Prostate gland (tissue), 2 donors: Measurements from ENCODE around the gene WDR93. TPM values are rescaled to one million over a fixed set of nuclear protein-coding genes. Genes with fewer than 3 reads are reported as not detected.
"Not testable (repeated sequence)": the region's sequence is repeated elsewhere in the genome, so short reads cannot be mapped to it uniquely, and the experiment has no call there.

ENCODE experiments used
- DNase-seq: peaks from one replicate; pipeline ENCODE4 v3.0.0-alpha.2; 2019; ENCODE audit warnings: low spot score
- H3K27ac ChIP-seq, 2 donors: fragments of 200-600 bp; sonication (generic); 2 replicates each; pipeline ENCODE4 v1.5.1; 2017 to 2019
- H3K27me3 ChIP-seq: fragments of 200-600 bp; sonication (generic); replicated peaks from 2 replicates; pipeline ENCODE4 v1.5.1; 2019; ENCODE audit not compliant: insufficient read depth
- H3K36me3 ChIP-seq, 2 donors: fragments of 200-600 bp; sonication (generic); 1 replicate in 1 of 2; 2 replicates in 1 of 2; pipeline versions ENCODE4 v1.5.1 to v1.8.1; 2017 to 2019
- H3K4me1 ChIP-seq: fragments of 200-600 bp; sonication (generic); replicated peaks from 2 replicates; pipeline ENCODE4 v1.5.1; 2019
- H3K4me3 ChIP-seq, 2 donors: fragments of 200-600 bp; sonication (generic); 2 replicates each; pipeline ENCODE4 v1.5.1; 2017 to 2019
- H3K9me3 ChIP-seq: fragments of 200-600 bp; sonication (generic); 2 replicates; pipeline ENCODE4 v1.5.1; 2017
- POLR2A ChIP-seq: fragments of 450-650 bp; IDR thresholded peaks from one replicate; pipeline ENCODE4 v1.6.1; 2016; ENCODE audit warnings: antibody characterized with exemption, mild to moderate bottlenecking
- POLR2AphosphoS5 ChIP-seq: sonication (generic); formaldehyde crosslinking; IDR thresholded peaks from one replicate; pipeline ENCODE4 v1.6.1; 2017; ENCODE audit warnings: antibody characterized with exemption
- WGBS: methylation state at CpG from one replicate; pipeline ENCODE4 v1.1.5; 2018; 5-methylcytosine and 5-hydroxymethylcytosine counted together
- intact Hi-C: fragments of 100-400 bp; cut with DNase I; formaldehyde crosslinking; loops from one replicate; pipeline ENCODE4 v1.14.2; 2022
- total RNA-seq, 2 donors: library from RNA; depleted of rRNA; stranded (reverse); fragments of >200 nt; gene quantifications; one replicate each; pipeline ENCODE4 v1.1.0, GENCODE V29; 2016
- TF ChIP-seq, protein P1 (sequence below), 4 experiments: fragments of 200-600 bp in 2 of 4; fragments of 450-650 bp in 2 of 4; sonication (generic) in 2 of 4; IDR thresholded peaks; 1 replicate in 3 of 4; 2 replicates in 1 of 4; pipeline ENCODE4 v1.5.1; 2016 to 2019; ENCODE audit warnings: antibody characterized with exemption in 4 of 4, mild to moderate bottlenecking in 2 of 4, moderate library complexity in 2 of 4

Gene WDR93
- total RNA-seq, 2 donors from 2014 or later = 0.18 to 3.0 TPM

DNA sequence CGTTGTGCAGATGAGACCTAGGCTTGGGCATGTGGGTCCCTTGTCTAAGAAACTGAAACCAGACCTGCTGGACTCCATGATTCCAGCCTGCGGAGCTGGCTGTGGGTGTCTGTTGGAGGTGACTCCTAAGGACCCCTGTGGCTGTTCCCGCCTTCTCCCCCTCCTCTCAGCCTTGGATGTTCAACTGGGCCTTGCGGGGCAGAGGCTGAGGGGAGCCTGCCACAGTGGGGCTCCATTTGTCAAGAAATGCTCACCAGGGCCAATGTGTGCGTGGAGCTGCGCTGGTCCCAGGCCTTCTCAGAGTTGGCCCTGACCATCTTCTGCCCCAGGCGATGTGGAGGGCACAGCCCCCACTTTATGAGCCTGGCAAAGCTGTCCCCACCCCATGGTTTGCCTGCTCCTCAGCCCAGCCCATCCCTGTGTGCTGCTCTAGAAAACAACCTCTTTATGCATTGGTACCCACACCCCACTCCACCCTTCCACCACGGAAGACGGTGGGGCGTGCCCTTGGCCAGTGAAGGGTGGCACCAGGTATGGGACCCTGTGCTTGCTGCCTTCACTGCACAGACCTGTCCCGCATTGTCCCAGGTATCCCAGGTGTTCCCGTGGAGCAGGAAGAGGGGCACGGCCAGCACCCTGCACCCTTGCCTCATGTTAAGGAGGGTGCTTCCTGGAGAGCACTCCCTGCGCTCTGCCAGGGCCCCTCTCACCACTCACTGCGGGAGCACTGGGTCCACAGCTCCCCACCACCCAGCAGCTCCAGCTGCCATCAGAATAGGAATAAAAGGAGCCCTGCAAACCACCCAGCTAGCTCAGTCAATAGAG is 93.5 kb downstream of the WDR93 start:
- no peaks in the 10 kb centered on the region for H3K9me3 ChIP-seq
- no peaks in the 10 kb centered on the region for H3K27me3 ChIP-seq
- no peak for DNase-seq
- 88% methylated on average over 14 of the region's 15 CpGs for WGBS
- intact Hi-C loops = no loop called here
- H3K36me3 ChIP-seq = no peaks in the 10 kb centered on the region
- peaks cover 3% of the 10 kb centered on the region for H3K4me1 ChIP-seq
- peak overlapping the region in 1 of 2 donors; percentile 16 for H3K27ac ChIP-seq
- H3K4me3 ChIP-seq = no peak overlapping the region
- no peak for TF ChIP-seq POLR2AphosphoS5
- no peak for TF ChIP-seq POLR2A
- TF ChIP-seq, protein P1, sequence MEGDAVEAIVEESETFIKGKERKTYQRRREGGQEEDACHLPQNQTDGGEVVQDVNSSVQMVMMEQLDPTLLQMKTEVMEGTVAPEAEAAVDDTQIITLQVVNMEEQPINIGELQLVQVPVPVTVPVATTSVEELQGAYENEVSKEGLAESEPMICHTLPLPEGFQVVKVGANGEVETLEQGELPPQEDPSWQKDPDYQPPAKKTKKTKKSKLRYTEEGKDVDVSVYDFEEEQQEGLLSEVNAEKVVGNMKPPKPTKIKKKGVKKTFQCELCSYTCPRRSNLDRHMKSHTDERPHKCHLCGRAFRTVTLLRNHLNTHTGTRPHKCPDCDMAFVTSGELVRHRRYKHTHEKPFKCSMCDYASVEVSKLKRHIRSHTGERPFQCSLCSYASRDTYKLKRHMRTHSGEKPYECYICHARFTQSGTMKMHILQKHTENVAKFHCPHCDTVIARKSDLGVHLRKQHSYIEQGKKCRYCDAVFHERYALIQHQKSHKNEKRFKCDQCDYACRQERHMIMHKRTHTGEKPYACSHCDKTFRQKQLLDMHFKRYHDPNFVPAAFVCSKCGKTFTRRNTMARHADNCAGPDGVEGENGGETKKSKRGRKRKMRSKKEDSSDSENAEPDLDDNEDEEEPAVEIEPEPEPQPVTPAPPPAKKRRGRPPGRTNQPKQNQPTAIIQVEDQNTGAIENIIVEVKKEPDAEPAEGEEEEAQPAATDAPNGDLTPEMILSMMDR (IDR thresholded peaks at IDR 0.05) = no peak

DNA sequence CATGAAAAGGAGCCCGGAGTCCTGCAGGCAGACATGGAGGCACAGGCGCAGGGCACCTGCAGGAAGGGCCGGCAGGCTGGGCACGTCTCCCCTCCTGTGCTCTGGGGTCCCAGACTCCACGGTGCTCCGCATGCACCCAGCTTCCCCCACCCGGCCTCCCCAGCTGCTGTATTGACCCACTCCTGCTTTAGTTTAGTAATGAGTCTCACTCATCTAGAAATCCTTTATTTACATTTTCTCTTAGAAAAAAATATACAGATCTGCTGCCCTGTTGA is 94.0 kb downstream of the WDR93 start:
- 91% methylated on average over 7 of the region's 7 CpGs for WGBS
- Histone ChIP-seq H3K27me3 (no peaks in the 10 kb centered on the region), H3K4me1 (peaks cover 3% of the 10 kb centered on the region), H3K36me3 (no peaks in the 10 kb centered on the region), H3K27ac (no peak overlapping the region), H3K9me3 (no peaks in the 10 kb centered on the region), H3K4me3 (no peak overlapping the region)
- TF ChIP-seq POLR2A = no peak
- TF ChIP-seq, protein P1 (IDR thresholded peaks at IDR 0.05) = no peak
- TF ChIP-seq POLR2AphosphoS5 = no peak
- no peak for DNase-seq
- intact Hi-C loops = no loop called here

DNA sequence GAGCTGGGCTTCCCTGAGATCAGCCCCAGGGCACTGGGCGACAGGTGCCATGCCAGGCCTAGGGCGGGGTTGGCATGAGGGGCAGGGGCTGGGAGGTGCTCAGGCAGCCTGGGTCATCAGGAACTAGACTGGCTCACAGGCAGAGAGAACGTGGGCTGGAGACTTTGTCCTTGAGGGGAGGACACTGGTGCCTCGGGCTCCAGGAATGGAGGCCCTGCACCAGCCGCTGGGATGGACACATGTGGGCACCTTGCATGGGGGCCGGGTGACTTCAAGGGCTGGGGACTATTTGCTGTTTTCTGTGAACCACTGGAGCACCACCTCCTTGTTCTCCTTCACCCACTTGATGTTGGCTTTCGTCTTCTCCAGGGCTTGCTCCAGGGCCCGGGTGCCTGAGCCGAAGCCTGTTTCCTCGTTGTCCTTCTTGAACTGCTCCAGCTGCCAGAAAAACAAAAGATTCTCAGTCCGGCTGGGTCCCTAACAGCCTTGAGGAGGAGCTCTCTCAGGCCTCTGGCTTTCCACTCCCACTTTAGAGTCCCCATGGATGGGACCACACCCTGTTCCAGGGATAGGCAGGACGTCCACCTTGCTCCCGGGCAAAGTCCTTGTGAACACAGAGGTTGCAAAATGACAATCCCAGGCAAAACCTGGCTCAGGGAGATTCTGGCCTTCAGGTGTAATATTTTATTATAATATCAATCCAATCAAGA is 94.6 kb downstream of the WDR93 start:
- Histone ChIP-seq H3K27me3 (no peaks in the 10 kb centered on the region), H3K9me3 (no peaks in the 10 kb centered on the region), H3K4me3 (no peak overlapping the region), H3K27ac (peak overlapping the region in 1 of 2 donors; percentile 31), H3K4me1 (peaks cover 3% of the 10 kb centered on the region), H3K36me3 (no peaks in the 10 kb centered on the region)
- DNase-seq = no peak
- intact Hi-C loops = no loop called here
- TF ChIP-seq POLR2A (no peak), POLR2AphosphoS5 (no peak)
- TF ChIP-seq, protein P1 (IDR thresholded peaks at IDR 0.05) = no peak
- 80% methylated on average over 13 of the region's 13 CpGs for WGBS

DNA sequence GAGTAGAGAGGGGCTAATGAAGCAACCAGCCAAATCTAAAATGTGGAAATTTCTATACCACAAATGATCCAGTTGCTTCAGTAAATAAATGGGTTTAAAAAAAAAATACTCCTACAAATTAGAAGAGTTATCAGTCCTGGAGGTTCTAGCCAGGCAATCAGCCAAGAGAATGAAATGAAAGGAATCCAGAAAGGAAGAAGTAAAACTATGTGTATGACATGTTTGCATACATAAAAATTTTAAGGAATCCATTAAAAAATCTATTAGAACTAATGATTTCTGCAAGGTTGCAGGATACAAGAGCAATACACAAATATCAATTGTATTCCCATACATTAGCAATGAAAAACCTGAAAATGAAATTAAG is 95.1 kb downstream of the WDR93 start:
- intact Hi-C loops = no loop called here
- Histone ChIP-seq H3K27me3 (no peaks in the 10 kb centered on the region), H3K4me1 (no peaks in the 10 kb centered on the region), H3K27ac (no peak overlapping the region), H3K36me3 (no peaks in the 10 kb centered on the region), H3K4me3 (no peak overlapping the region), H3K9me3 (no peaks in the 10 kb centered on the region)
- TF ChIP-seq POLR2A (no peak), POLR2AphosphoS5 (no peak)
- TF ChIP-seq, protein P1 (IDR thresholded peaks at IDR 0.05) = no peak
- DNase-seq = no peak

DNA sequence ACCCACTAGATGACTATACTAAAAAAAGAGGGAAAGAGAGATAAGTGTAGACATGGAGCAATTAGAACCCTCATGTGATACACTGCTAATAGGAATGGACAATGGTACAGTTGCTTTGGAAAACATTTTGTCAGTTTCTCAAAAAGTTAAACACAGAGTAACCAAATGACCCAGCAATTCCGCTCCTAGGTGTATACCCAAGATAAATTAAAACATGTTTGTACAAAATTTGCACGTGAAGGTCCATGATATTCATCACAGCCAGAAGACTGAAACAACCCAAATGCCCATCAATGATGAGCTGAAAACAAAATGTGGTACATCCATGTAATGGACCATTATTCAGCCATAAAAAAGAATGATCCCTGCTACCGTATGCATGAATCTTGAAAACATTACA is 97.3 kb downstream of the WDR93 start:
- Histone ChIP-seq H3K4me1 (no peaks in the 10 kb centered on the region), H3K9me3 (no peaks in the 10 kb centered on the region), H3K36me3 (no peaks in the 10 kb centered on the region), H3K27ac (no peak overlapping the region), H3K27me3 (no peaks in the 10 kb centered on the region), H3K4me3 (no peak overlapping the region)
- DNase-seq = no peak
- TF ChIP-seq POLR2A (no peak), POLR2AphosphoS5 (no peak)
- TF ChIP-seq, protein P1 (IDR thresholded peaks at IDR 0.05) = no peak
- intact Hi-C loops = no loop called here
- 94% methylated on average over 3 of the region's 3 CpGs for WGBS

DNA sequence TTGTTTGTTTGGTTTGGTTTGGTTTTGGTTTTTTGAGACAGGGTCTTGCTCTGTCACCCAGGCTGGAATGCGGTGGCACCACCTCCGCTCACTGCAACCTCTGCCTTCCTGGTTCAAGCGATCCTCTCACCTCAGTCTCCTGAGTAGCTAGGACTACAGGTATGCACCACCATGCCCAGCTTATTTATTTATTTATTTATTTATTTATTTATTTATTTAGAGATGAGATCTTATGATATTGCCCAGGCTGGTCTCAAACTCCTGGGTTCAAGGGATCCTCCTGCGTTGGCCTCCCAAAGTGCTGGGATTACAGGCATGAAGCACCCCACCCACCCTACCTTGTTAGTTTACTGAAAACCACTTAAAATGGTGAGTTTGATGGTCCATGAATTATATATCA is 98.0 kb downstream of the WDR93 start:
- H3K4me1 ChIP-seq, H3K27me3 ChIP-seq, H3K36me3 ChIP-seq, DNase-seq, intact Hi-C loops, H3K4me3 ChIP-seq, H3K9me3 ChIP-seq, H3K27ac ChIP-seq: not testable (repeated sequence)
- WGBS = 95% methylated on average over 4 of the region's 4 CpGs
